ENCODE results near the gene SDR42E2.

- no peak for TF ChIP-seq ZFP37 (tag by site-specific recombination; IDR thresholded peaks at IDR 0.05)
- TF ChIP-seq CTCF (tag by site-specific recombination; IDR thresholded peaks at IDR 0.05), result no peak
- TF ChIP-seq ZNF24 (tag by site-specific recombination; IDR thresholded peaks at IDR 0.05), result no peak; the same call in 1 of the 2 replicates
- no peak for TF ChIP-seq RBAK (tag by site-specific recombination; IDR thresholded peaks at IDR 0.05)
- TF ChIP-seq REST (tag by site-specific recombination; IDR thresholded peaks at IDR 0.05), result no peak
- TF ChIP-seq ZBTB1 (tag by site-specific recombination; IDR thresholded peaks at IDR 0.05), result no peak
Observed at GRCh38 chr16:22206842-22207714, 44.8 kb downstream of the SDR42E2 start.

Data from HEK293 (cell line).